OCI-LY1 (cell line): Measurements from ENCODE around the gene ALDOA.

Experiments used
- H2AFZ ChIP-seq: fragments of 200-600 bp; sonication (generic), shearing (Covaris generic); 2 replicates; pipeline ENCODE4 v1.6.0; 2014; ENCODE audit warnings: antibody characterized with exemption, mild to moderate bottlenecking, low read length
- H3F3A ChIP-seq: fragments of 200-600 bp; sonication (generic), shearing (Covaris generic); 2 replicates; pipeline ENCODE4 v1.6.0; 2014; ENCODE audit warnings: mild to moderate bottlenecking, antibody characterized with exemption, low read length, moderate library complexity; ENCODE audit not compliant: insufficient read depth
- H3K27ac ChIP-seq: fragments of 200-600 bp; sonication (generic); 2 replicates; pipeline ENCODE4 v1.5.1; 2014; ENCODE audit warnings: low read length, mixed run types, mild to moderate bottlenecking, low read depth; ENCODE audit not compliant: poor library complexity, severe bottlenecking
- H3K27me3 ChIP-seq: fragments of 200-600 bp; sonication (generic); 2 replicates; pipeline ENCODE4 v1.6.0; 2014; ENCODE audit warnings: antibody characterized with exemption, mild to moderate bottlenecking, low read length, moderate library complexity; ENCODE audit not compliant: insufficient read depth
- H3K36me3 ChIP-seq: fragments of 200-600 bp; sonication (generic); 2 replicates; pipeline ENCODE4 v1.6.1; 2014; ENCODE audit warnings: mild to moderate bottlenecking, antibody characterized with exemption, low read length, moderate library complexity, mixed read lengths; ENCODE audit not compliant: insufficient read depth
- H3K4me1 ChIP-seq: fragments of 200-600 bp; sonication (generic); 2 replicates; pipeline ENCODE4 v1.5.1; 2014; ENCODE audit warnings: mild to moderate bottlenecking, low read length, moderate library complexity; ENCODE audit not compliant: insufficient read depth, severe bottlenecking
- H3K4me2 ChIP-seq: fragments of 200-600 bp; sonication (generic), shearing (Covaris generic); 2 replicates; pipeline ENCODE4 v1.6.1; 2014; ENCODE audit warnings: low read length
- H3K4me3 ChIP-seq: fragments of 200-600 bp; sonication (generic); 2 replicates; pipeline ENCODE4 v1.5.1; 2014; ENCODE audit warnings: low read length, low read depth, mild to moderate bottlenecking, mixed read lengths; ENCODE audit not compliant: poor library complexity, severe bottlenecking
- H3K79me2 ChIP-seq: fragments of 200-600 bp; shearing (Covaris generic); 2 replicates; pipeline ENCODE4 v1.6.1; 2016; ENCODE audit warnings: mixed run types, low read length, mixed read lengths; ENCODE audit not compliant: insufficient read depth
- H3K9ac ChIP-seq: fragments of 200-600 bp; sonication (generic), shearing (Covaris generic); 2 replicates; pipeline ENCODE4 v1.6.1; 2014; ENCODE audit warnings: mild to moderate bottlenecking, low read length, mixed read lengths
- H3K9me2 ChIP-seq: fragments of 200-600 bp; sonication (generic), shearing (Covaris generic); 2 replicates; pipeline ENCODE4 v1.6.1; 2014; ENCODE audit warnings: low read depth, mild to moderate bottlenecking, low read length, mixed read lengths
- H3K9me3 ChIP-seq: fragments of 200-600 bp; shearing (Covaris generic); 2 replicates; pipeline ENCODE4 v1.6.1; 2014; ENCODE audit warnings: low read length, mixed read lengths
- H4K20me1 ChIP-seq: fragments of 200-600 bp; sonication (generic), shearing (Covaris generic); 2 replicates; pipeline ENCODE4 v1.6.0; 2016; ENCODE audit warnings: mild to moderate bottlenecking, low read length; ENCODE audit not compliant: insufficient read depth
- CTCF ChIP-seq: fragments of 200-600 bp; sonication (generic), shearing (Covaris generic); IDR thresholded peaks from 2 replicates; pipeline ENCODE4 v1.5.1; 2017; ENCODE audit warnings: mild to moderate bottlenecking, antibody characterized with exemption, low read length, moderate library complexity, mixed read lengths
- EZH2 ChIP-seq: fragments of 200-600 bp; sonication (generic), shearing (Covaris generic); IDR thresholded peaks from 2 replicates; pipeline ENCODE4 v1.8.0; 2017; ENCODE audit warnings: borderline replicate concordance, mixed run types, mild to moderate bottlenecking, antibody characterized with exemption, low read length, moderate library complexity, mixed read lengths

The ALDOA gene

GRCh38 chr16:30090610-30091331, 25.2 kb downstream of the ALDOA start:
- no peaks in the 10 kb centered on the region; the same call in 1 of the 2 replicates for H3F3A ChIP-seq
- H3K9ac ChIP-seq = peak overlapping the region; percentile 63
- TF ChIP-seq CTCF (no peak), EZH2 (no peak)
- H3K27me3 ChIP-seq = no peaks in the 10 kb centered on the region
- H3K4me2 ChIP-seq = peak overlapping the region; percentile 87
- peak overlapping the region; percentile 64 for H3K4me3 ChIP-seq
- H3K9me2 ChIP-seq = no peaks in the 10 kb centered on the region
- no peaks in the 10 kb centered on the region for H4K20me1 ChIP-seq
- no peaks in the 10 kb centered on the region for H3K9me3 ChIP-seq
- no peaks in the 10 kb centered on the region for H3K79me2 ChIP-seq
- H2AFZ ChIP-seq = no peak overlapping the region
- H3K27ac ChIP-seq = peak overlapping the region; percentile 57
- peaks cover 12% of the 10 kb centered on the region; the same call in 1 of the 2 replicates for H3K36me3 ChIP-seq
- peaks cover 58% of the 10 kb centered on the region for H3K4me1 ChIP-seq

- H3K9ac ChIP-seq = peak within 1 kb of the TSS; percentile 84
- no peak within 1 kb of the TSS for H2AFZ ChIP-seq
- H3K9me2 ChIP-seq = no peaks in the 10 kb centered on the region
- peak within 1 kb of the TSS; percentile 87 for H3K4me2 ChIP-seq
- TF ChIP-seq EZH2 = no peak
- peak; percentile 55 for TF ChIP-seq CTCF
- peaks cover 3% of the 10 kb centered on the region for H3K9me3 ChIP-seq
- no peaks in the 10 kb centered on the region; the same call in 1 of the 2 replicates for H3F3A ChIP-seq
- peak within 1 kb of the TSS; percentile 91 for H3K27ac ChIP-seq
- H3K4me1 ChIP-seq = peaks cover 62% of the 10 kb centered on the region
- no peaks in the 10 kb centered on the region for H3K79me2 ChIP-seq
- H4K20me1 ChIP-seq = no peaks in the 10 kb centered on the region
- peaks cover 12% of the 10 kb centered on the region; the same call in 1 of the 2 replicates for H3K36me3 ChIP-seq
- H3K27me3 ChIP-seq = no peaks in the 10 kb centered on the region
- H3K4me3 ChIP-seq = peak within 1 kb of the TSS; percentile 64
Observed at GRCh38 chr16:30091474-30092372, 26.2 kb downstream of the ALDOA start, which contains the start of gene TBX6. Gene TBX6 (minus strand): TSS chr16:30091924. CDS start chr16:30091193, 731 bp downstream.

- H3K4me1 ChIP-seq = peaks cover 62% of the 10 kb centered on the region
- H4K20me1 ChIP-seq = no peaks in the 10 kb centered on the region
- H3K9me3 ChIP-seq = peaks cover 10% of the 10 kb centered on the region
- H3K4me2 ChIP-seq = peak overlapping the region; percentile 87
- peak overlapping the region; percentile 84 for H3K9ac ChIP-seq
- H3K9me2 ChIP-seq = no peaks in the 10 kb centered on the region
- peaks cover 14% of the 10 kb centered on the region; the same call in 1 of the 2 replicates for H3K36me3 ChIP-seq
- no peaks in the 10 kb centered on the region for H3K79me2 ChIP-seq
- H3K27ac ChIP-seq = peak overlapping the region; percentile 91
- no peaks in the 10 kb centered on the region for H3K27me3 ChIP-seq
- TF ChIP-seq EZH2 (no peak), CTCF (peak; percentile 93)
- H3K4me3 ChIP-seq = peak overlapping the region; percentile 64
- H3F3A ChIP-seq = no peaks in the 10 kb centered on the region; the same call in 1 of the 2 replicates
- no peak overlapping the region for H2AFZ ChIP-seq
Observed at GRCh38 chr16:30092373-30093010, 26.9 kb downstream of the ALDOA start.
